Small intestine (tissue), 7 donors: ENCODE data around the gene DPP4. TPM values are rescaled to one million over a fixed set of nuclear protein-coding genes. Genes with fewer than 3 reads are reported as not detected.
A peak's percentile ranks its signal among the peaks of the same experiment; 100 is the strongest.

Experiments
- DNase-seq, 2 donors: peaks; one replicate each; pipeline versions ENCODE4 v3.0.0 to v3.0.0-alpha.2; 2013
- FAIRE-seq: peaks from 2 replicates; lab custom pipeline; 2012; peaks lifted over from hg19 to GRCh38; lab: Jason Lieb, UNC
- H3K27ac ChIP-seq, 3 donors: one replicate each; pipeline ENCODE4 v1.5.1; 2013; ENCODE audit warnings: low read length in 2 of 3, mild to moderate bottlenecking in 2 of 3, control low read depth in 1 of 3, inconsistent platforms in 1 of 3, low read depth in 1 of 3, moderate library complexity in 1 of 3
- H3K27me3 ChIP-seq, 3 donors: one replicate each; pipeline ENCODE4 v1.6.1; 2013; ENCODE audit warnings: low read length in 3 of 3, inconsistent platforms in 1 of 3; ENCODE audit not compliant: control insufficient read depth in 3 of 3, insufficient read depth in 3 of 3
- H3K36me3 ChIP-seq, 3 donors: one replicate each; pipeline ENCODE4 v1.6.1; 2013; ENCODE audit warnings: low read length in 3 of 3, inconsistent platforms in 1 of 3, low read depth in 1 of 3, mild to moderate bottlenecking in 1 of 3, moderate library complexity in 1 of 3; ENCODE audit not compliant: control insufficient read depth in 3 of 3, insufficient read depth in 2 of 3
- H3K4me1 ChIP-seq, 3 donors: one replicate each; pipeline ENCODE4 v1.6.1; 2013; ENCODE audit warnings: low read length in 2 of 3, inconsistent platforms in 1 of 3, low read depth in 1 of 3, mild to moderate bottlenecking in 1 of 3, moderate library complexity in 1 of 3; ENCODE audit not compliant: control insufficient read depth in 3 of 3, insufficient read depth in 2 of 3
- H3K4me3 ChIP-seq, 3 donors: one replicate each; pipeline ENCODE4 v1.5.1; 2013; ENCODE audit warnings: low read length in 3 of 3, control low read depth in 1 of 3, inconsistent platforms in 1 of 3, low read depth in 1 of 3, mild to moderate bottlenecking in 1 of 3, moderate library complexity in 1 of 3
- H3K9me3 ChIP-seq, 2 donors: one replicate each; pipeline ENCODE4 v1.6.1; 2013; ENCODE audit warnings: low read depth in 1 of 2, low read length in 1 of 2; ENCODE audit not compliant: control insufficient read depth in 2 of 2, insufficient read depth in 1 of 2
- whole genome bisulfite sequencing, 3 donors: extraction: QIAGEN DNeasy Blood & Tissue Kit; methylation state at CpG; one replicate each; pipeline ENCODE4 v1.1.7; 2013; 5-methylcytosine and 5-hydroxymethylcytosine counted together
- polyA plus RNA-seq, 4 donors: library from polyadenylated mRNA; stranded (reverse) in 3 of 4; unstranded in 1 of 4; fragments of 200-250 nt in 3 of 4; fragments of 120-200 nt in 1 of 4; gene quantifications; one replicate each; pipeline versions ENCODE4 v1.2.1 to v1.2.3, GENCODE V29; 2013
- donor health status: healthy with polysubstance abuse.
- donor health status: control.
- donor health status: control.
- donor health status: Bipolar disorder and iron deficiency.
- donor health status: healthy.

Gene DPP4
- polyA plus RNA-seq, 4 donors, result 35.8 to 253 (median 52.0) TPM

GRCh38 chr2:162092008-162092390 is 18.0 kb upstream of the DPP4 start:
- 26 to 53% (median 27%) methylated on average over 5 of the region's 5 CpGs for WGBS, 3 donors
- FAIRE-seq (no peak), DNase-seq (no peak)
- Histone ChIP-seq H3K9me3 (no peaks in the 10 kb centered on the region), H3K27me3 (no peaks in the 10 kb centered on the region), H3K27ac (peak overlapping the region; percentile 16 to 79 (median 36)), H3K4me1 (peaks cover 10 to 36% (median 10%) of the 10 kb centered on the region in 3 donors), H3K36me3 (no peaks in the 10 kb centered on the region), H3K4me3 (no peak overlapping the region)

GRCh38 chr2:162091325-162092007 is 17.5 kb upstream of the DPP4 start:
- DNase-seq (peak; percentile 90 to 95), FAIRE-seq (no peak)
- no peak overlapping the region for H3K4me3 ChIP-seq
- peaks cover 10 to 36% (median 10%) of the 10 kb centered on the region in 3 donors for H3K4me1 ChIP-seq
- H3K27me3 ChIP-seq, result no peaks in the 10 kb centered on the region
- H3K27ac ChIP-seq, result peak overlapping the region; percentile 47 to 88 (median 79)
- H3K36me3 ChIP-seq, result no peaks in the 10 kb centered on the region
- 22 to 65% (median 32%) methylated on average over 7 of the region's 7 CpGs for WGBS, 3 donors
- H3K9me3 ChIP-seq, result no peaks in the 10 kb centered on the region

GRCh38 chr2:162090109-162090508 is 16.1 kb upstream of the DPP4 start:
- H3K9me3 ChIP-seq, result no peaks in the 10 kb centered on the region
- H3K4me3 ChIP-seq, result no peak overlapping the region
- H3K4me1 ChIP-seq, result peaks cover 10 to 36% (median 10%) of the 10 kb centered on the region in 3 donors
- peak overlapping the region; percentile 52 to 79 (median 69) for H3K27ac ChIP-seq
- 14 to 38% (median 33%) methylated on average over 1 of the region's 1 CpG for WGBS, 3 donors
- H3K27me3 ChIP-seq, result no peaks in the 10 kb centered on the region
- peak in 1 of 2 donors; percentile 70 for DNase-seq
- no peaks in the 10 kb centered on the region for H3K36me3 ChIP-seq
- FAIRE-seq, result no peak

DNA sequence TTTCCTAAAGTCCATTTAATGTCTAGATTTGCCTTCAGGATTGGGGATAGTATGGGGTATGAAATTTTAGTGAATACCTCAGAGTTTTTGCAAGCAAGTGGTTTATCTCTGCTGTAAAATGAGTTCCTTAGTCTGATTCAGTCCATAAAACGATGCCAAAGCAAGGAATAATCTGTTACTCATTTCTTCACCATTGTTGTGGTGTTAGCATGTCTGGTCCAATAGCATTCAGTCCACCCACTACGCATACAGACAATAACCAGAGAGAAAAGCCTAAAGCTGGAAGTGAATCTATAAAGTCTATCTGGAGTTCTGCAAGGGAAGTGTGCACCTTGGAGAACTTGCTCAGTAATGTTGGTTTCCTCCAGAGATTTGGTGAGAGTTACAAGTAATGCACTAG is 12.9 kb upstream of the DPP4 start:
- Histone ChIP-seq H3K4me3 (no peak overlapping the region), H3K27me3 (no peaks in the 10 kb centered on the region), H3K27ac (no peak overlapping the region), H3K36me3 (no peaks in the 10 kb centered on the region), H3K4me1 (peaks cover 11 to 36% (median 12%) of the 10 kb centered on the region in 3 donors), H3K9me3 (no peaks in the 10 kb centered on the region)
- no peak for FAIRE-seq
- WGBS, 3 donors, result 83 to 94% (median 88%) methylated on average over 2 of the region's 2 CpGs
- DNase-seq, result no peak

DNA sequence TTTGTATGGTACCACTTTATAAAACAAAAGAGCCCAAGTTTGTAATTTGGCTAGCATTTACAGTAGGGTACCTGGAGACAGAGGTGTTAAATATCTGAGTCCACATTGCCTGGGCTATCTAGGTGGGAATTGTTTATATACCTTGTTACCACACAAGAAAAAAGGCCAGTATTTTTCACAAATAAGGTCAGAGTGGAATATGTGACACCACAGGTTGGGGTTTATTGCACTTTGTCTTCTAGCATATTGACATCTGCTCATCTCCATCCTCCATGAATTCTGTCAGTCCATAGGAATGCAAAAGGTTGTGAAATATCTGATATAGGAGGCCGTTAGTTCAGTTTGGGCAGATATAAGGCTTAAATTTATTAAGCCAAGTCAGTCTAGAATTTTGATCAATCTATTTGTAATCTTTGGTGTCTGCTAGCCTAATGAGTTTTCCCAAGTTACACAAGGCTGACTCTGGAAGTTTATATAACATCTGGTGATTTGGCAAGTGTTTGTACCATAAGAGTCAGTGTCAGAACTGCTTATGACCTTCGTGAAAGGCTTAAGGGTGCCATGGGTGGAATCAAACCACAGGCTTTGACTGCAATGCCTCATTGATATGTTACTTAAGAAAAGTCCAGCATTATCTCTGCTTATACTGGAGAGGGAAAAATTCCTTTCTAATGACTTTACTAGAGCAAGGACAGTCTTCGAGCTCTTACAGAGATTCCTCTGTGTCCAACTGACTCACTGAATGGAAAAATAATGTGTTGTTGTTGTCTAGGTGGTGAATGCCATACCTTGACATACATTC is 11.3 kb upstream of the DPP4 start:
- no peak overlapping the region for H3K4me3 ChIP-seq
- H3K27ac ChIP-seq, result no peak overlapping the region
- H3K4me1 ChIP-seq, result peaks cover 4 to 20% (median 6%) of the 10 kb centered on the region in 3 donors
- H3K9me3 ChIP-seq, result no peaks in the 10 kb centered on the region
- no peak for FAIRE-seq
- H3K27me3 ChIP-seq, result no peaks in the 10 kb centered on the region
- WGBS, 3 donors, result 65 to 81% (median 72%) methylated on average over 3 of the region's 3 CpGs
- no peak for DNase-seq
- no peaks in the 10 kb centered on the region for H3K36me3 ChIP-seq

DNA sequence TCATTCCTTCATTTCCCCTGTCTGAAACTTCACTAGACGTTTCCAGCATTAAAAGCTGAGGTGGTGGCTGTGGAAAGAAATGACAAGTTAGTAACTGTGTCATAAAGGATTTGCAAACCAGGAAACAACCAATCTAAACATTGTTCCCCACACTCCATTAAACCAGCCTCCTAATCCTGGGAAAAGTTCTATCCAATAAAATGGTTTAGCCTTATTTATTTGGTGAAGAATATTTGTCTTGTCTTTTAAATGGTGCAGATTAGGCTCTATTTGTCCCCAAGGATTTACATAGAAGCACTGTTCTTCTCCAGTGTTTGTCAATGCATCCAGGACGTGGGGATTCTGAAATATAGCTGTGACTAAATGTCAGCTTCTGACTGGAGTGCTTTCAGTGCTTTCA is 10.5 kb upstream of the DPP4 start:
- FAIRE-seq (no peak), DNase-seq (no peak)
- H3K4me1 ChIP-seq, result peaks cover 3 to 14% (median 4%) of the 10 kb centered on the region in 3 donors
- H3K4me3 ChIP-seq, result no peak overlapping the region
- H3K27me3 ChIP-seq, result no peaks in the 10 kb centered on the region
- no peak overlapping the region for H3K27ac ChIP-seq
- 52 to 62% (median 56%) methylated on average over 2 of the region's 2 CpGs for WGBS, 3 donors
- no peaks in the 10 kb centered on the region for H3K36me3 ChIP-seq
- peaks cover 0 to 5% of the 10 kb centered on the region in 2 donors for H3K9me3 ChIP-seq

- Histone ChIP-seq H3K36me3 (no peaks in the 10 kb centered on the region), H3K27ac (no peak overlapping the region), H3K4me3 (no peak overlapping the region), H3K4me1 (peaks cover 3 to 8% (median 3%) of the 10 kb centered on the region in 3 donors), H3K27me3 (no peaks in the 10 kb centered on the region), H3K9me3 (peaks cover 0 to 22% of the 10 kb centered on the region in 2 donors)
- DNase-seq (peak in 1 of 2 donors; percentile 82), FAIRE-seq (no peak)
- WGBS, 3 donors, result 43 to 73% (median 55%) methylated on average over 3 of the region's 3 CpGs
Measured at GRCh38 chr2:162082681-162083080, 8.7 kb upstream of the DPP4 start.

- H3K9me3 ChIP-seq, result peaks cover 0 to 26% of the 10 kb centered on the region in 2 donors
- WGBS, 3 donors, result 26 to 63% (median 50%) methylated on average over 1 of the region's 1 CpG
Measured at GRCh38 chr2:162082036-162082435, 8.0 kb upstream of the DPP4 start.

More at GRCh38 chr2:162082036-162082435, 8.0 kb upstream of the DPP4 start:
- Histone ChIP-seq H3K27ac (no peak overlapping the region), H3K4me1 (peaks cover 3 to 8% (median 3%) of the 10 kb centered on the region in 3 donors), H3K36me3 (peaks cover 0 to 2% (median 0%) of the 10 kb centered on the region in 3 donors), H3K27me3 (no peaks in the 10 kb centered on the region), H3K4me3 (no peak overlapping the region)
- DNase-seq, result no peak
- no peak for FAIRE-seq
